VCaP (cell line): ENCODE measurements around the gene PACS1.

ENCODE experiments used
- H3K27ac ChIP-seq: fragments of 450-650 bp; 2 replicates; pipeline ENCODE4 v1.5.1; 2017
- TF ChIP-seq, protein P1 (sequence below): fragments of 450-650 bp; conservative IDR thresholded peaks from 2 replicates; pipeline ENCODE4 v1.5.1; 2017; ENCODE audit warnings: mild to moderate bottlenecking, moderate library complexity

The PACS1 gene

GRCh38 chr11:66080055-66080817 lies 10.2 kb downstream of the PACS1 start:
- peak overlapping the region; percentile 89 for H3K27ac ChIP-seq
- TF ChIP-seq, protein P1, sequence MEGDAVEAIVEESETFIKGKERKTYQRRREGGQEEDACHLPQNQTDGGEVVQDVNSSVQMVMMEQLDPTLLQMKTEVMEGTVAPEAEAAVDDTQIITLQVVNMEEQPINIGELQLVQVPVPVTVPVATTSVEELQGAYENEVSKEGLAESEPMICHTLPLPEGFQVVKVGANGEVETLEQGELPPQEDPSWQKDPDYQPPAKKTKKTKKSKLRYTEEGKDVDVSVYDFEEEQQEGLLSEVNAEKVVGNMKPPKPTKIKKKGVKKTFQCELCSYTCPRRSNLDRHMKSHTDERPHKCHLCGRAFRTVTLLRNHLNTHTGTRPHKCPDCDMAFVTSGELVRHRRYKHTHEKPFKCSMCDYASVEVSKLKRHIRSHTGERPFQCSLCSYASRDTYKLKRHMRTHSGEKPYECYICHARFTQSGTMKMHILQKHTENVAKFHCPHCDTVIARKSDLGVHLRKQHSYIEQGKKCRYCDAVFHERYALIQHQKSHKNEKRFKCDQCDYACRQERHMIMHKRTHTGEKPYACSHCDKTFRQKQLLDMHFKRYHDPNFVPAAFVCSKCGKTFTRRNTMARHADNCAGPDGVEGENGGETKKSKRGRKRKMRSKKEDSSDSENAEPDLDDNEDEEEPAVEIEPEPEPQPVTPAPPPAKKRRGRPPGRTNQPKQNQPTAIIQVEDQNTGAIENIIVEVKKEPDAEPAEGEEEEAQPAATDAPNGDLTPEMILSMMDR: no peak

GRCh38 chr11:66081505-66081904 lies 11.4 kb downstream of the PACS1 start:
- TF ChIP-seq, protein P1: no peak
- peak overlapping the region; percentile 89 for H3K27ac ChIP-seq

DNA sequence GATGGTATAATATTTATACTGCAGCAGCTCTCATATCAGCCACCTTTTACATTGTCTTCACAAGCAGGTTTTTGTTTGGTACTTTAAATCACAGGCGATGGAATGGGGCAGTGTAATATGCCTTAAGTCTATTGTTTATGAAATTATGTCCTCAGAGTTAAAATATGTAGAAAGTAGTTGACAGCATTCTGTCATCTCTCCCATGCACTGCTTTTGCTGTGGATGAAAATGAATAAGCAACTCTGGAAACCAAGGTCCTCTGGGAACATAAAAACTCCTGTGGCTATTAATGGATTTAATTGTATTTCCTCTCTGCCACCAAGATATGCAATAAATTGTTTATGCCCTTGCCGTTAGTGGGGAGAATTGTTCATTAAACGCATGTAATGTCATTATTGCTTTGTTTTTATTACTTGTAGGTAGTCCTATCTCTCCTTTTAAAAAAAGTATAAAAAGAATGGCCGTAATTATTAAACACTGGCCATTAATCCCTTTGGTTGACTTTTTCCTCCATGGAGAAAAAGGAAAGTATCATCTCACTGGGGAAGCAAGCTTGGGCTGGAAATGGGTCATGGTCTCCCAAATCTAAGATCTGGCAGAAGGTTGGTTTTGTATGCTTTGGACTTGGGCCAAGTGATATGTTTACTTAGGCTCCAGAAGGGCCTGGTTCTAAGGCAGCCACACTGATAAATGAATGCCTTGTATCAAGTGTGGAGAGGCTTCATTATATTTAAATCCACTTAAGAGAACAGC lies 13.1 kb downstream of the PACS1 start:
- peak overlapping the region; percentile 89 for H3K27ac ChIP-seq
- TF ChIP-seq, protein P1: no peak

- H3K27ac ChIP-seq: peak overlapping the region; percentile 89
- TF ChIP-seq, protein P1: no peak
Observed at GRCh38 chr11:66083767-66084166, 13.7 kb downstream of the PACS1 start.

DNA sequence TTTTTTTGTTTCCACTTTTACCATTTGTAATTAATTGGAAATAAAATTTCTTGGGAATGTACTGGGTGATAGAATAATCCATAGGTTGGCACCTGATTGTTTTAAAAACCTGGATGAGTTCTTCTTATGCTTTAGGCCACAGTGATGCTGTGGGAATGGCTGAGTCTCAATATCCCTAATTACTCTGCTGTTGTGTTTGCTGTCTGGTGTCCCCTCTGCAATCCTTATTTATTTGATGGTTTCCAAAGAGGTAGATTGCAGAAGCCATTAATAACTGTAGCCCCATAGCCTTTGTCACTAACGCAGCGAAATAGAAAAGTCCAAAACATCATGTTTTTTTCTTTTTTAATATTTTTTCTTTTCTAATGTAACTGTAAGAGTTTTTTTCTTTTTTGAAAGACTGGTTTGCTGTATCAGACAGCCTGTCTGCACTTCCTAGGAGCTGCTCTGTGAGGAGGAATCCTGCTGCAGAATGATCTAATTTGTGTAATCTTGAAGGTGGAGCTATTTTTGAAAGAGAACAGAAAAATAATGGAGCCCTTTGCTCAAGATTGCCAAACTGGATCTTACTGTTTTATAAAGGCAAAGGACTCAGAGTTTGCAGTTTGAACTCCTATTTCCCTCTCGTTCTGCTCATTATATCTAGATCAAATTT lies 14.9 kb downstream of the PACS1 start:
- peak overlapping the region; percentile 89 for H3K27ac ChIP-seq
- TF ChIP-seq, protein P1: no peak

GRCh38 chr11:66087148-66087908 lies 17.3 kb downstream of the PACS1 start:
- TF ChIP-seq, protein P1: no peak
- peak overlapping the region; percentile 89 for H3K27ac ChIP-seq
